Pancreas (tissue), 10 donors: Measurements from ENCODE around the gene RAPGEF4. TPM values are rescaled to one million over a fixed set of nuclear protein-coding genes. Genes with fewer than 3 reads are reported as not detected.

Source experiments
- ATAC-seq, 4 donors: fragments of 200-7000 bp; cut with Tn5 transposase; one replicate each; pipeline versions ENCODE4 v1.8.0 to v1.9.1; 2020; ENCODE audit warnings: mild to moderate bottlenecking in 4 of 4, moderate library complexity in 4 of 4
- DNase-seq, 6 donors: peaks; one replicate each; pipeline ENCODE4 v3.0.0-alpha.2; 2020
- FAIRE-seq: peaks from 2 replicates; lab custom pipeline; 2012; peaks lifted over from hg19 to GRCh38; lab: Jason Lieb, UNC
- H3K27ac ChIP-seq, 4 donors: fragments of 200-600 bp; sonication (generic); 1 replicate in 3 of 4; 2 replicates in 1 of 4; pipeline versions ENCODE4 v1.5.0 to v1.8.0; 2020
- H3K27me3 ChIP-seq, 4 donors: fragments of 200-600 bp; one replicate each; pipeline ENCODE4 v1.8.0; 2021
- H3K36me3 ChIP-seq, 3 donors: fragments of 200-600 bp; sonication (generic) in 1 of 3; one replicate each; pipeline versions ENCODE4 v1.5.0 to v1.8.0; 2020 to 2021
- H3K4me1 ChIP-seq, 3 donors: fragments of 200-600 bp; one replicate each; pipeline ENCODE4 v1.8.0; 2021
- H3K4me3 ChIP-seq, 4 donors: fragments of 200-600 bp; sonication (generic) in 2 of 4; one replicate each; pipeline versions ENCODE4 v1.5.0 to v1.8.0; 2020 to 2021
- H3K9me3 ChIP-seq, 4 donors: fragments of 200-600 bp; one replicate each; pipeline ENCODE4 v1.8.0; 2021
- WGBS, 2 donors: extraction: QIAGEN DNeasy Blood & Tissue Kit; methylation state at CpG; one replicate each; pipeline ENCODE4 v1.1.7; 2013; 5-methylcytosine and 5-hydroxymethylcytosine counted together
- intact Hi-C, 3 donors: fragments of 100-400 bp; cut with DNase I; formaldehyde crosslinking; loops; one replicate each; pipeline versions ENCODE4 v1.11.1 to v1.14.2; 2022
- polyA plus RNA-seq, 2 donors: library from polyadenylated mRNA; stranded (reverse); fragments of 200-250 nt; gene quantifications; one replicate each; pipeline ENCODE4 v1.2.3, GENCODE V29; 2013
- total RNA-seq, 6 donors: library from RNA; stranded (reverse); fragmentation: NEBNext Ultra II Directional in 4 of 6; extraction: Animal tissue kit (Norgen Biotek cat#: 25700) in 4 of 6; gene quantifications; one replicate each; pipeline versions ENCODE4 v1.2.1 to v1.2.4, GENCODE V29; 2021 to 2023
- TF ChIP-seq, protein P1 (sequence below), 4 donors: fragments of 200-600 bp; sonication (generic) in 3 of 4; IDR thresholded peaks; one replicate each; pipeline versions ENCODE4 v1.5.0 to v1.8.0; 2021; ENCODE audit warnings: antibody characterized with exemption in 4 of 4
- donor health status: healthy with polysubstance abuse.
- donor health status: DM: no; HTN: no; CAD: no; lungs with moderate emphysema.
- donor health status: DM: no; HTN: no; CAD: no.
- donor health status: control.
- donor health status: control.
- donor health status: Bipolar disorder and iron deficiency.
- donor health status: DM: yes; HTN: yes; CAD: no.
- donor health status: DM: no; HTN: no; CAD: no.
- donor health status: DM: no; HTN: no; CAD: no.
- donor health status: DM: yes; HTN: yes; CAD: no.

Gene RAPGEF4
- total and polyA plus RNA-seq, 8 donors = 2.1 to 9.0 (median 5.1) TPM

DNA sequence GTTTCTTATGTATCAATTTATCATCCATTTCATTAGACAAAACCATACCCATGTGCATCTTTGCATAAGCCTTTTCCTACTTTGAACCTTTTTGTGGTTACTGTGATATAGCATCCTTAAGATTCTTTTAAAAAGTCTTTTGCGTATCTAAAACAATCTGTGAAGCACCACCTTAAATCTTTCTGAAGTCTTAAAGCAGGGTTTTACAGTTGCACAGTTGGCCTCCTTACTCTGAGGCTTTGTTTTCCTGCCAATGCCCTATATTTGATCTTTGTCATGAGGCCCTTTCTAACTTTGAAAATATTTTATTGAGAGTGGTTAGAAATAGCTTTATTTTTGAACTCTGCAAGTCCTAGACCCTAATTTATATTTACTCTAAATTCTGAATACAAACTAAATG is 176.6 kb downstream of the RAPGEF4 start:
- no peak for DNase-seq
- H3K36me3 ChIP-seq = no peaks in the 10 kb centered on the region
- H3K4me3 ChIP-seq = no peak overlapping the region
- H3K4me1 ChIP-seq = no peaks in the 10 kb centered on the region
- no peak for FAIRE-seq
- H3K27me3 ChIP-seq = no peaks in the 10 kb centered on the region
- no peak for ATAC-seq
- TF ChIP-seq, protein P1, sequence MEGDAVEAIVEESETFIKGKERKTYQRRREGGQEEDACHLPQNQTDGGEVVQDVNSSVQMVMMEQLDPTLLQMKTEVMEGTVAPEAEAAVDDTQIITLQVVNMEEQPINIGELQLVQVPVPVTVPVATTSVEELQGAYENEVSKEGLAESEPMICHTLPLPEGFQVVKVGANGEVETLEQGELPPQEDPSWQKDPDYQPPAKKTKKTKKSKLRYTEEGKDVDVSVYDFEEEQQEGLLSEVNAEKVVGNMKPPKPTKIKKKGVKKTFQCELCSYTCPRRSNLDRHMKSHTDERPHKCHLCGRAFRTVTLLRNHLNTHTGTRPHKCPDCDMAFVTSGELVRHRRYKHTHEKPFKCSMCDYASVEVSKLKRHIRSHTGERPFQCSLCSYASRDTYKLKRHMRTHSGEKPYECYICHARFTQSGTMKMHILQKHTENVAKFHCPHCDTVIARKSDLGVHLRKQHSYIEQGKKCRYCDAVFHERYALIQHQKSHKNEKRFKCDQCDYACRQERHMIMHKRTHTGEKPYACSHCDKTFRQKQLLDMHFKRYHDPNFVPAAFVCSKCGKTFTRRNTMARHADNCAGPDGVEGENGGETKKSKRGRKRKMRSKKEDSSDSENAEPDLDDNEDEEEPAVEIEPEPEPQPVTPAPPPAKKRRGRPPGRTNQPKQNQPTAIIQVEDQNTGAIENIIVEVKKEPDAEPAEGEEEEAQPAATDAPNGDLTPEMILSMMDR (IDR thresholded peaks at IDR 0.05) = no peak
- no peak overlapping the region for H3K27ac ChIP-seq
- H3K9me3 ChIP-seq = no peaks in the 10 kb centered on the region
- intact Hi-C loops = loop anchor here in 1 of 3 donors (10.0 kb wide), 1 partner anchor 47 kb away; no protein-coding TSS in a partner anchor
- WGBS, 2 donors = 91 to 97% methylated on average over 1 of the region's 1 CpG

DNA sequence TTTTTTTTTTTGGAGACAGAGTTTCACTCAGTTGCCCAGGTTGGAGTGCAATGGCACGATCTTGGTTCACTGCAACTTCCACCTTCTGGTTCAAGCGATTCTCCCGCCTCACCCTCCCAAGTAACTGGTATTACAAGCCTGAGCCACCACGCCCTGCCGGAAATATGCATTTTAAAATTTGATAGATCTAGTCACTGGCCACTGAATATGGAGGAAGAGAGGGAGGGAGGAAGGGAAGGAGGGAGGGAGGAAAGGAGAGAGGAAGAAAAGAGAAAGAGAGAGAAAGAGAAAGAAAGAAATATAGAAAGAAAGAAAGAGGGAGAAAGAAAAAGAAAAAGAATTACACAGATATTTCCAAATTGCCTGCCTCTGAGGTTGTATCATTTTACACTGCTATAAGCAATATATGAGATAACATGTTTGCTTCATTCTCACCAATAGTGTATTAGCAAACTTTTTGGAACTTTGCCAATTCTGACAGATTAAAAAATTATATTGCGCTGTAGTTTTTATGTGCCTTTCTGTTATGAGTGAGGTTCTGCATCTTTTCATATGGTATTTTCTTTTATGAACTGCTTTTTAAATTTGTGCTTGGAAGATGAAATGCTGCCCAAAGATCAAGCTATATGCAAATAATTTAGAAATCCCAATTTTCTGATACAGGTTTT is 178.8 kb downstream of the RAPGEF4 start:
- ATAC-seq = no peak

DNA sequence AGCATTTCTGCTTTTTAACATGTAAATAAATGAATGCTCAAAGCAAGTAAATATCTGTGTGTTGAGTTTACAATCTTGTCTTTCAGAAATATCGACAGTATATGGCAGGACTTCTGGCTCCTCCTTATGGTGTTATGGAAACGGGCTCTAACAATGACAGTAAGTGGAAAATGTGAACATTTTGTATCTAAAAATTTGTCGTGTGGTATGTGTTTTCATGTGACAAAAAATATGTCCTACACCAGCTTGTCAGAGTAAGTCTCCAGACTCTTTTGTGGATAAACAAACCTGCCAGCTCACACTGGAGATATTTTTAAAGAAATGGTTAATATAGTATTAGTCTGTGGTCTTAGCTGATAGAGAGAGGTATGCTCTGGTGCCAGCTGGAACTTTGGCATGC is 182.1 kb downstream of the RAPGEF4 start:
- Histone ChIP-seq H3K27ac (no peak overlapping the region), H3K9me3 (no peaks in the 10 kb centered on the region), H3K4me1 (peaks cover 0 to 4% (median 0%) of the 10 kb centered on the region in 3 donors), H3K36me3 (no peaks in the 10 kb centered on the region), H3K4me3 (no peak overlapping the region), H3K27me3 (no peaks in the 10 kb centered on the region)
- FAIRE-seq = no peak
- intact Hi-C loops = loop anchor here in 1 of 3 donors (10.0 kb wide), 1 partner anchor 53 kb away; no protein-coding TSS in a partner anchor
- no peak for DNase-seq
- 62 to 74% methylated on average over 3 of the region's 3 CpGs for WGBS, 2 donors
- TF ChIP-seq, protein P1 (IDR thresholded peaks at IDR 0.05) = no peak
- no peak for ATAC-seq

More for the DNA sequence above, 178.8 kb downstream of the RAPGEF4 start:
- Histone ChIP-seq H3K27ac (no peak overlapping the region), H3K27me3 (no peaks in the 10 kb centered on the region), H3K4me3 (no peak overlapping the region), H3K9me3 (no peaks in the 10 kb centered on the region), H3K36me3 (no peaks in the 10 kb centered on the region), H3K4me1 (no peaks in the 10 kb centered on the region)
- TF ChIP-seq, protein P1 (IDR thresholded peaks at IDR 0.05) = no peak
- 95 to 96% methylated on average over 6 of the region's 6 CpGs for WGBS, 2 donors
- intact Hi-C loops = loop anchor here in 1 of 3 donors (10.0 kb wide), 1 partner anchor 50 kb away; no protein-coding TSS in a partner anchor
- DNase-seq = no peak
- FAIRE-seq = no peak

DNA sequence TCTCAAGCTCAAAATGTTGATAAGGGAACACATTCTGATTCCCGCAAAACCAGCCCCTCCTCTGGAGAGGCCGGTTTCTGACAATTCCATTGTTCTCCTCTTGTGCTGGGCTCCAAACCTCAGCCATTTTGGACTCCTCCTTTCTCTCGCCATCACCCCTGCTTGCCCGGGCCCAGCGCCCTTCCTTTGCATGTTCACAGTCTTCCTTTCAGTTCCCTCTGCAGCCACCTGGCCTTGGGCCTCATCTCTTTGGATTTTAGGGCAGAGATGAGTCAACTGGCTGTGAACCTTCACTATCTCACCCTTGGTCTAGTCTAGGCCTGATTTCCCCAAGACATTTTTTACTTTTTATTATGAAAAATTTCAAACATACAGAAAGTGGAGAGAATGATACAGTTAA is 184.1 kb downstream of the RAPGEF4 start:
- intact Hi-C loops = loop anchor here in 1 of 3 donors (10.0 kb wide), 1 partner anchor 55 kb away; no protein-coding TSS in a partner anchor
- no peaks in the 10 kb centered on the region for H3K9me3 ChIP-seq
- no peak overlapping the region for H3K27ac ChIP-seq
- DNase-seq = no peak
- no peak for ATAC-seq
- TF ChIP-seq, protein P1 (IDR thresholded peaks at IDR 0.05) = no peak
- H3K36me3 ChIP-seq = no peaks in the 10 kb centered on the region
- no peak for FAIRE-seq
- H3K4me1 ChIP-seq = peaks cover 0 to 4% (median 0%) of the 10 kb centered on the region in 3 donors
- 90 to 93% methylated on average over 5 of the region's 5 CpGs for WGBS, 2 donors
- no peaks in the 10 kb centered on the region for H3K27me3 ChIP-seq
- H3K4me3 ChIP-seq = no peak overlapping the region
